HEK293 (cell line): Measurements from ENCODE around the gene KDM4C.

ENCODE experiments used
- CTCF ChIP-seq: fragments of 450-650 bp; formaldehyde crosslinking; IDR thresholded peaks from 2 replicates; pipeline ENCODE4 v1.5.1; 2016; ENCODE audit warnings: missing biosample characterization, missing genetic modification characterization
- REPIN1 ChIP-seq: fragments of 450-650 bp; formaldehyde crosslinking; IDR thresholded peaks from 2 replicates; pipeline ENCODE4 v1.5.1; 2017; ENCODE audit warnings: missing biosample characterization, missing genetic modification characterization, low read depth
- REST ChIP-seq: fragments of 450-650 bp; formaldehyde crosslinking; IDR thresholded peaks from 2 replicates; pipeline ENCODE4 v1.5.1; 2016; ENCODE audit warnings: missing biosample characterization, missing genetic modification characterization
- YY1 ChIP-seq: fragments of 450-650 bp; formaldehyde crosslinking; IDR thresholded peaks from 2 replicates; pipeline ENCODE4 v1.5.1; 2018; ENCODE audit warnings: missing biosample characterization, missing genetic modification characterization
- ZFP37 ChIP-seq: fragments of 450-650 bp; formaldehyde crosslinking; IDR thresholded peaks from 2 replicates; pipeline ENCODE4 v1.5.1; 2016; ENCODE audit warnings: missing biosample characterization, missing genetic modification characterization
- ZNF138 ChIP-seq: fragments of 450-650 bp; formaldehyde crosslinking; IDR thresholded peaks from 2 replicates; pipeline ENCODE4 v1.5.1; 2016; ENCODE audit warnings: missing biosample characterization, missing genetic modification characterization, borderline replicate concordance
- ZNF19 ChIP-seq: fragments of 450-650 bp; formaldehyde crosslinking; IDR thresholded peaks from 2 replicates; pipeline ENCODE4; 2016; ENCODE audit warnings: missing biosample characterization, missing genetic modification characterization, low read depth
- ZNF501 ChIP-seq: fragments of 450-650 bp; formaldehyde crosslinking; IDR thresholded peaks from 2 replicates; pipeline ENCODE4 v1.5.1; 2016; ENCODE audit warnings: missing biosample characterization, missing genetic modification characterization
- ZNF558 ChIP-seq: fragments of 450-650 bp; formaldehyde crosslinking; IDR thresholded peaks from 2 replicates; pipeline ENCODE4 v1.5.1; 2016; ENCODE audit warnings: missing biosample characterization, missing genetic modification characterization
- ZNF639 ChIP-seq: fragments of 450-650 bp; formaldehyde crosslinking; IDR thresholded peaks from 2 replicates; pipeline ENCODE4 v1.5.1; 2016; ENCODE audit warnings: missing biosample characterization, missing genetic modification characterization
- ZSCAN30 ChIP-seq: fragments of 450-650 bp; IDR thresholded peaks from 2 replicates; pipeline ENCODE4 v1.5.1; 2018; ENCODE audit warnings: missing biosample characterization, mild to moderate bottlenecking, missing genetic modification characterization, moderate library complexity

GRCh38 chr9:6965566-6965965 lies 207.8 kb downstream of the KDM4C start:
- TF ChIP-seq ZNF639 (no peak), ZNF501 (tag by site-specific recombination) (no peak), CTCF (tag by site-specific recombination) (no peak), ZNF138 (tag by site-specific recombination) (no peak), YY1 (tag by site-specific recombination) (no peak), ZNF19 (tag by site-specific recombination) (no peak), REPIN1 (tag by site-specific recombination) (no peak), ZSCAN30 (tag by site-specific recombination) (no peak), ZFP37 (no peak), ZNF558 (tag by site-specific recombination) (no peak), REST (tag by site-specific recombination) (no peak)
